ENCODE data around the gene ARRDC1. TPM values are rescaled to one million over a fixed set of nuclear protein-coding genes. Genes with fewer than 3 reads are reported as not detected.

The ARRDC1 gene
- total and polyA plus RNA-seq, 9 of the 15 experiments (the other 6 are each of a cell fraction or from before 2014, with no cell fraction given): 0.21 to 45.3 (median 18.6) TPM

- TF ChIP-seq ZBTB34 (CRISPR knock-in tag; IDR thresholded peaks at IDR 0.05) (no peak), ETV6 (IDR thresholded peaks at IDR 0.05; ENCODE audit: borderline replicate concordance in 1 of 2, low read depth in 2 of 2, low read length in 1 of 2) (no peak), ETV6 (CRISPR knock-in tag; IDR thresholded peaks at IDR 0.05; ENCODE audit: borderline replicate concordance) (no peak), ZNF75A (CRISPR knock-in tag; IDR thresholded peaks at IDR 0.05) (no peak), GATAD2A (IDR thresholded peaks at IDR 0.05) (no peak), DEAF1 (CRISPR knock-in tag; IDR thresholded peaks at IDR 0.05) (no peak), NELFE (IDR thresholded peaks at IDR 0.05; ENCODE audit: insufficient read depth, insufficient read length) (no peak), YY1 (IDR thresholded peaks at IDR 0.05; ENCODE audit: borderline replicate concordance in 1 of 3, control insufficient read depth in 1 of 3, extremely low read depth in 1 of 3, insufficient read depth in 3 of 3, insufficient read length in 1 of 3, insufficient replicate concordance in 2 of 3, low read depth in 1 of 3, low read length in 2 of 3) (peak in 1 of 3 experiments; percentile 26), POLR2AphosphoS5 (IDR thresholded peaks at IDR 0.05; ENCODE audit: control insufficient read depth, insufficient read depth, low read depth, low read length) (0 out of 2 replicates have a peak, but pooled peaks have one; percentile 34), ILF3 (IDR thresholded peaks at IDR 0.05; ENCODE audit: borderline replicate concordance) (no peak), CREB1 (IDR thresholded peaks at IDR 0.05) (peak; percentile 85), CREB1 (CRISPR knock-in tag; IDR thresholded peaks at IDR 0.05) (peak; percentile 73), HIVEP1 (CRISPR knock-in tag; IDR thresholded peaks at IDR 0.05) (no peak), ZC3H4 (CRISPR knock-in tag; IDR thresholded peaks at IDR 0.05; ENCODE audit: borderline replicate concordance) (no peak), PURB (CRISPR knock-in tag; IDR thresholded peaks at IDR 0.05; ENCODE audit: low read depth) (no peak), USF1 (CRISPR knock-in tag; IDR thresholded peaks at IDR 0.05) (no peak), SRSF1 (IDR thresholded peaks at IDR 0.05; ENCODE audit: low read depth, low read length) (no peak), ARID1B (IDR thresholded peaks at IDR 0.05) (no peak), EP300 (IDR thresholded peaks at IDR 0.05; ENCODE audit: low read length) (no peak), TSHZ1 (CRISPR knock-in tag; IDR thresholded peaks at IDR 0.05) (no peak)
Measured at GRCh38 chr9:137590469-137591383, 14.8 kb upstream of the ARRDC1 start, which contains the start of gene ZMYND19 (continued).

Measured in K562 (cell line).